ENCODE results near the gene PPP2R2D.

GRCh38 chr10:131948501-131948900 is 47.7 kb downstream of the PPP2R2D start:
- TF ChIP-seq CTCF (IDR thresholded peaks at IDR 0.05) (no peak), POLR2A (IDR thresholded peaks at IDR 0.05) (no peak)

All from lower leg skin (tissue), 3 donors.